ENCODE data around the gene STX17. TPM values are rescaled to one million over a fixed set of nuclear protein-coding genes. Genes with fewer than 3 reads are reported as not detected.

Gene STX17
- total RNA-seq, 2 experiments from 2014 or later = 35.3 to 40.0 TPM

GRCh38 chr9:99907208-99907532, 716 bp downstream of the STX17 start:
- H3K27me3 Mint-ChIP-seq (ENCODE audit: low read depth) = peaks cover 10% of the 10 kb centered on the region
- H3K36me3 Mint-ChIP-seq (ENCODE audit: low read depth) = peaks cover 10% of the 10 kb centered on the region
- DNase-seq = no peak
- peak overlapping the region; percentile 98 for H3K4me3 Mint-ChIP-seq
- ChIA-PET CTCF (interaction anchor here (0.6 to 5.8 kb wide), 6 partner anchors 10 to 309 kb away, joined by 3 to 44 read pairs (median 4); no protein-coding TSS in a partner anchor), POLR2A (interaction anchor here (0.5 to 2.2 kb wide), 9 partner anchors 30 to 178 kb away, joined by 3 to 9 read pairs (median 3); partner anchors contain the start of gene NR4A3)
- ATAC-seq = no peak
- H3K4me1 Mint-ChIP-seq (ENCODE audit: low read depth) = peaks cover 23% of the 10 kb centered on the region
- no peaks in the 10 kb centered on the region for H3K9me3 Mint-ChIP-seq (ENCODE audit: insufficient read depth)
- H3K27ac Mint-ChIP-seq = peak overlapping the region; percentile 99

GRCh38 chr9:99911600-99911999, 5.1 kb downstream of the STX17 start:
- ChIA-PET POLR2A (no interaction called here), CTCF (interaction anchor here (2.6 kb wide), 1 partner anchor 87 kb away, joined by 7 read pairs; no protein-coding TSS in a partner anchor)
- ATAC-seq (no peak), DNase-seq (no peak)
- Mint-ChIP-seq H3K36me3 (ENCODE audit: low read depth) (peaks cover 25% of the 10 kb centered on the region), H3K27ac (no peak overlapping the region), H3K9me3 (ENCODE audit: insufficient read depth) (no peaks in the 10 kb centered on the region), H3K27me3 (ENCODE audit: low read depth) (no peaks in the 10 kb centered on the region), H3K4me3 (no peak overlapping the region), H3K4me1 (ENCODE audit: low read depth) (peaks cover 15% of the 10 kb centered on the region)

GRCh38 chr9:99916650-99917049, 10.2 kb downstream of the STX17 start:
- ATAC-seq = no peak
- no peak for DNase-seq
- ChIA-PET CTCF (interaction anchor here (2.4 kb wide), 1 partner anchor 9 kb away, joined by 8 read pairs; the partner anchor contains the start of gene STX17), POLR2A (no interaction called here)
- no peaks in the 10 kb centered on the region for H3K27me3 Mint-ChIP-seq (ENCODE audit: low read depth)
- H3K4me3 Mint-ChIP-seq = no peak overlapping the region
- peaks cover 54% of the 10 kb centered on the region for H3K36me3 Mint-ChIP-seq (ENCODE audit: low read depth)
- peaks cover 17% of the 10 kb centered on the region for H3K4me1 Mint-ChIP-seq (ENCODE audit: low read depth)
- no peaks in the 10 kb centered on the region for H3K9me3 Mint-ChIP-seq (ENCODE audit: insufficient read depth)
- no peak overlapping the region for H3K27ac Mint-ChIP-seq

- ChIA-PET CTCF (interaction anchor here (0.9 to 2.4 kb wide), 5 partner anchors 11 to 101 kb away, joined by 3 to 8 read pairs (median 4); partner anchors contain the start of gene STX17), POLR2A (no interaction called here)
- Mint-ChIP-seq H3K4me3 (no peak overlapping the region), H3K27me3 (ENCODE audit: low read depth) (no peaks in the 10 kb centered on the region), H3K27ac (no peak overlapping the region), H3K9me3 (ENCODE audit: insufficient read depth) (no peaks in the 10 kb centered on the region), H3K4me1 (ENCODE audit: low read depth) (peaks cover 28% of the 10 kb centered on the region), H3K36me3 (ENCODE audit: low read depth) (peaks cover 66% of the 10 kb centered on the region)
- ATAC-seq = no peak
- DNase-seq = no peak
Measured at GRCh38 chr9:99918134-99918533, 11.7 kb downstream of the STX17 start.

- ChIA-PET CTCF (interaction anchor here (1.4 to 2.1 kb wide), 2 partner anchors 12 to 13 kb away, joined by 4 to 7 read pairs; no protein-coding TSS in a partner anchor), POLR2A (no interaction called here)
- no peak overlapping the region for H3K4me3 Mint-ChIP-seq
- H3K27ac Mint-ChIP-seq = no peak overlapping the region
- H3K4me1 Mint-ChIP-seq (ENCODE audit: low read depth) = peaks cover 34% of the 10 kb centered on the region
- H3K9me3 Mint-ChIP-seq (ENCODE audit: insufficient read depth) = peaks cover 4% of the 10 kb centered on the region
- H3K36me3 Mint-ChIP-seq (ENCODE audit: low read depth) = peaks cover 76% of the 10 kb centered on the region
- no peaks in the 10 kb centered on the region for H3K27me3 Mint-ChIP-seq (ENCODE audit: low read depth)
- ATAC-seq (no peak), DNase-seq (no peak)
Measured at GRCh38 chr9:99919930-99920329, 13.5 kb downstream of the STX17 start.

- Mint-ChIP-seq H3K4me1 (ENCODE audit: low read depth) (peaks cover 34% of the 10 kb centered on the region), H3K4me3 (no peak overlapping the region), H3K9me3 (ENCODE audit: insufficient read depth) (peaks cover 11% of the 10 kb centered on the region), H3K27me3 (ENCODE audit: low read depth) (no peaks in the 10 kb centered on the region), H3K27ac (no peak overlapping the region), H3K36me3 (ENCODE audit: low read depth) (peaks cover 84% of the 10 kb centered on the region)
- POLR2A ChIA-PET = no interaction called here
- ATAC-seq (no peak), DNase-seq (no peak)
- CTCF ChIA-PET = interaction anchor here (1.1 kb wide), 1 partner anchor 97 kb away, joined by 4 read pairs; no protein-coding TSS in a partner anchor
Measured at GRCh38 chr9:99921875-99922710, 15.6 kb downstream of the STX17 start.

GRCh38 chr9:99922711-99923030, 16.2 kb downstream of the STX17 start:
- Mint-ChIP-seq H3K4me3 (no peak overlapping the region), H3K36me3 (ENCODE audit: low read depth) (peaks cover 79% of the 10 kb centered on the region), H3K9me3 (ENCODE audit: insufficient read depth) (peaks cover 11% of the 10 kb centered on the region), H3K27me3 (ENCODE audit: low read depth) (no peaks in the 10 kb centered on the region), H3K27ac (no peak overlapping the region), H3K4me1 (ENCODE audit: low read depth) (peaks cover 34% of the 10 kb centered on the region)
- ATAC-seq (no peak), DNase-seq (no peak)
- POLR2A ChIA-PET = no interaction called here
- CTCF ChIA-PET = no interaction called here

- H3K27me3 Mint-ChIP-seq (ENCODE audit: low read depth) = no peaks in the 10 kb centered on the region
- peaks cover 64% of the 10 kb centered on the region for H3K36me3 Mint-ChIP-seq (ENCODE audit: low read depth)
- peaks cover 23% of the 10 kb centered on the region for H3K4me1 Mint-ChIP-seq (ENCODE audit: low read depth)
- H3K27ac Mint-ChIP-seq = no peak overlapping the region
- DNase-seq (no peak), ATAC-seq (no peak)
- no peak overlapping the region for H3K4me3 Mint-ChIP-seq
- ChIA-PET POLR2A (no interaction called here), CTCF (interaction anchor here (0.7 to 3.0 kb wide), 2 partner anchors 38 to 101 kb away, joined by 3 to 9 read pairs; no protein-coding TSS in a partner anchor)
- H3K9me3 Mint-ChIP-seq (ENCODE audit: insufficient read depth) = peaks cover 11% of the 10 kb centered on the region
Measured at GRCh38 chr9:99925541-99925940, 19.1 kb downstream of the STX17 start.

GRCh38 chr9:99929652-99930051, 23.2 kb downstream of the STX17 start:
- DNase-seq (no peak), ATAC-seq (no peak)
- Mint-ChIP-seq H3K27ac (no peak overlapping the region), H3K9me3 (ENCODE audit: insufficient read depth) (peaks cover 7% of the 10 kb centered on the region), H3K4me3 (no peak overlapping the region), H3K36me3 (ENCODE audit: low read depth) (peaks cover 43% of the 10 kb centered on the region), H3K27me3 (ENCODE audit: low read depth) (no peaks in the 10 kb centered on the region), H3K4me1 (ENCODE audit: low read depth) (no peaks in the 10 kb centered on the region)
- POLR2A ChIA-PET = no interaction called here
- CTCF ChIA-PET = no interaction called here

GRCh38 chr9:99931155-99931840, 24.8 kb downstream of the STX17 start:
- DNase-seq (no peak), ATAC-seq (no peak)
- H3K27me3 Mint-ChIP-seq (ENCODE audit: low read depth) = no peaks in the 10 kb centered on the region
- ChIA-PET CTCF (interaction anchor here (0.8 to 1.9 kb wide), 3 partner anchors 11 to 16 kb away, joined by 3 to 4 read pairs (median 4); no protein-coding TSS in a partner anchor), POLR2A (no interaction called here)
- no peak overlapping the region for H3K27ac Mint-ChIP-seq
- no peaks in the 10 kb centered on the region for H3K9me3 Mint-ChIP-seq (ENCODE audit: insufficient read depth)
- H3K36me3 Mint-ChIP-seq (ENCODE audit: low read depth) = peaks cover 29% of the 10 kb centered on the region
- no peaks in the 10 kb centered on the region for H3K4me1 Mint-ChIP-seq (ENCODE audit: low read depth)
- no peak overlapping the region for H3K4me3 Mint-ChIP-seq

GRCh38 chr9:99936947-99937587, 30.6 kb downstream of the STX17 start:
- POLR2A ChIA-PET = interaction anchor here (1.0 kb wide), 1 partner anchor 30 kb away, joined by 3 read pairs; the partner anchor contains the start of gene STX17
- H3K27ac Mint-ChIP-seq = no peak overlapping the region

More at GRCh38 chr9:99936947-99937587, 30.6 kb downstream of the STX17 start:
- Mint-ChIP-seq H3K9me3 (ENCODE audit: insufficient read depth) (no peaks in the 10 kb centered on the region), H3K4me1 (ENCODE audit: low read depth) (no peaks in the 10 kb centered on the region), H3K36me3 (ENCODE audit: low read depth) (peaks cover 24% of the 10 kb centered on the region), H3K4me3 (no peak overlapping the region), H3K27me3 (ENCODE audit: low read depth) (no peaks in the 10 kb centered on the region)
- CTCF ChIA-PET = interaction anchor here (0.6 kb wide), 1 partner anchor 1096 kb away, joined by 3 read pairs; no protein-coding TSS in a partner anchor
- DNase-seq (no peak), ATAC-seq (no peak)

All from activated CD8-positive, alpha-beta T cell treated with anti-CD3 and anti-CD28 coated beads, Interleukin-2, amount 10 ng/mL, durations not matched to agents 7 days and 5 days (primary cell).